ENCODE results near the gene INTS6.

INTS6 gene

GRCh38 chr13:51397262-51397941, 55.4 kb downstream of the INTS6 start:
- DNase-seq, result no peak

GRCh38 chr13:51396352-51396751, 56.5 kb downstream of the INTS6 start:
- DNase-seq, result no peak

- no peak for DNase-seq
Measured at GRCh38 chr13:51394724-51395123, 58.1 kb downstream of the INTS6 start.

GRCh38 chr13:51385114-51385513, 67.7 kb downstream of the INTS6 start:
- DNase-seq, result no peak

GRCh38 chr13:51380269-51380668, 72.6 kb downstream of the INTS6 start:
- DNase-seq, result no peak

- no peak for DNase-seq
Measured at GRCh38 chr13:51373451-51373850, 79.4 kb downstream of the INTS6 start.

GRCh38 chr13:51371768-51372399, 81.0 kb downstream of the INTS6 start:
- no peak for DNase-seq

GRCh38 chr13:51370811-51371210, 82.0 kb downstream of the INTS6 start:
- DNase-seq, result no peak

- DNase-seq, result no peak
Measured at GRCh38 chr13:51370116-51370515, 82.7 kb downstream of the INTS6 start.

- DNase-seq, result no peak
Measured at GRCh38 chr13:51364404-51365008, 88.3 kb downstream of the INTS6 start.

- no peak for DNase-seq
Measured at GRCh38 chr13:51363625-51364024, 89.2 kb downstream of the INTS6 start.

GRCh38 chr13:51361106-51361505, 91.7 kb downstream of the INTS6 start:
- no peak for DNase-seq

- no peak for DNase-seq
Measured at GRCh38 chr13:51360489-51360888, 92.3 kb downstream of the INTS6 start.

- no peak for DNase-seq
Measured at GRCh38 chr13:51359352-51359751, 93.5 kb downstream of the INTS6 start.

GRCh38 chr13:51357928-51358595, 94.8 kb downstream of the INTS6 start:
- no peak for DNase-seq

- DNase-seq, result no peak
Measured at GRCh38 chr13:51355217-51355616, 97.6 kb downstream of the INTS6 start.

- DNase-seq, result no peak
Measured at GRCh38 chr13:51349016-51349415, 103.8 kb downstream of the INTS6 start.

GRCh38 chr13:51348069-51348967, 104.5 kb downstream of the INTS6 start:
- DNase-seq, result no peak

- DNase-seq, result no peak
Measured at GRCh38 chr13:51347099-51347498, 105.7 kb downstream of the INTS6 start.

GRCh38 chr13:51346397-51346796, 106.4 kb downstream of the INTS6 start:
- no peak for DNase-seq

- no peak for DNase-seq
Measured at GRCh38 chr13:51343475-51343874, 109.4 kb downstream of the INTS6 start.

GRCh38 chr13:51342706-51343105, 110.1 kb downstream of the INTS6 start:
- DNase-seq, result no peak

GRCh38 chr13:51341791-51342190, 111.0 kb downstream of the INTS6 start:
- no peak for DNase-seq
